Activated CD8-positive, alpha-beta memory T cell treated with anti-CD3 and anti-CD28 coated beads for 4 hours (primary cell): ENCODE data around the gene KDM5C.
"Not testable (repeated sequence)": the region's sequence is repeated elsewhere in the genome, so short reads cannot be mapped to it uniquely, and the experiment has no call there.

ENCODE experiments used
- DNase-seq, 2 donors: peaks; one replicate each; pipeline ENCODE4 v3.0.0-alpha.2; 2020; ENCODE audit warnings: low read depth in 2 of 2

The KDM5C gene

DNA sequence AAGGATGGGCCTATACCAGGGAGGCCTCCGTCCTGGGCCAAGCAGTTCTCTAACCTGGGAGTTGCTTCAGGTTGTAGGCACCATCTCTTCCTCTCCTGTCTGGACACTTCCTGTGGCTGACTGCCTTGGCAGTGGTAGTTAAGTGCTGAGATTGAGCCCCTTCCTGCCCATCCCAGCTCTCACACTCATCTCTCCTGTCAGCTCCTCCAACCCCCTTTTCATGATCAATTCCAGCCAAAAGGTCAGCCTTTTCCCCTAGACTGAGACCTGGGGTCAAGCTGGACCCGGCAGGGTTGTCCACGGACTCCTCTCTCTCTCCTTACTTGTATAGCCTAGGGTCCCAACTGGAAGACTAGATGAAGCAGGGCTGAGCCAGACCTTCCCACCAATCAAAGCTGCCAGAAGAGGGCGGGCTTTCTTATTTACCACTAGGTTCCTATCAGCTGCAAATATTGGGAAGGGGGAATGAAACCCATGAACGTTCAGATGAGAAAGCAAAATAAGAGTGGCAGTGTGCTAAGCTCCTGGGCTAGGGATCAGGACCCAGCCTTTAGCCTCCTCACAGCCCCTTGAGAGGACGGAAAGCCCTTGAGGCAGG is 34.5 kb downstream of the KDM5C start:
- DNase-seq = no peak

DNA sequence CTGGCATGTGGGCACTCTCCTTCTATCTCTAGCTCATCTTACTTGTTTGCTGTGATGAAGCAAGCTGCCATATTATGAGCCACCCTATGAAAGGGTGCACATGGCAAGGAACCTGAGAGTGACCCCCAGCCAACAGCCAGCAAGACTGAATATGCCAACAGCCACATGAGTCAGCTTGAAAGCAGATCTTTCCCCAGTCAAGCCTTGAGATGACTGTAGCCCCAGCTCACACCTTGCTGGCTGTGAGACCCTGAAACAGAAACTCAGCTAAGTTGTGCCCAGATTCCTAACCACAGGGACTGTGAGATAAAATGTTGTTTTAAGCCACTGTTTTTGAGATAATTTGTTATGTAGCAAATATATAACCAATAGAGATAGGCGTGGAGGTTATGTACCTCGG is 36.2 kb downstream of the KDM5C start:
- DNase-seq = no peak

DNA sequence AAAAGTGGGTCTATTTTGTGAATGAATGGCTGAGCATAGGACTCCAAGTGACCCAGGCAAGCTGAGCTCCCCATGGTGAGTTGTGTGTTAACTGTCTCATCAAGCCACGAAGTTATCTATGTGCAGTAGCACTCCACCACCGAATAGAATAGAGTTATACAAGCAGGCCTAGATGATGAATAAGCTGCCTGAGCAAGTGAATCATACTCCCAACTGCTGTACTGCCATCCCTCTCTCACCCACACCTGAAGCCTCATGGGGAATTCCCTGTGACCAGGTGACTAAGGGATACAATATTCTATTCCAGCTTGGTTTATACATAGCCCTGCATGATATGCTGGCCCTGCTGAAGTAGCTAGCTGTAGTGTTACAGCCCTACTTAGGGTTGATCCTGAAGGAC is 38.7 kb downstream of the KDM5C start:
- no peak for DNase-seq

DNA sequence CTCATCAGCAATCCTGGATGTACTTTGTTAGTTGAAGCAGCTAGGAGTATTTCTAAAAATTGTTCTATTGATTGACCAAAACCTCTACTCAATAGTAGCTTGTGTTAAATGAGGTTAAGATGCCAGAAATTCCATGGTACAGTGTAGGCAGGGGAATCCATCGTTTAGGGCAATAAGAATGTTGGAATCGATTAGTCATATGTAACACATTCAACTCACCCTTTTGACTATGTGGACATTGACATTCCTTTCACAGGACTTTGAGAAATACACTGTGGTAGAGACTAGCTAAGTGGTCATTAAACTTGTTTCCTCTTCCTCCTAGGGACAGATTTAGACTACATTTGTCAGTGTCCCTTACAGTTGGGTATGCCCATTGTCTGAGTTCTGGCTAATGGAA is 40.2 kb downstream of the KDM5C start:
- no peak for DNase-seq

DNA sequence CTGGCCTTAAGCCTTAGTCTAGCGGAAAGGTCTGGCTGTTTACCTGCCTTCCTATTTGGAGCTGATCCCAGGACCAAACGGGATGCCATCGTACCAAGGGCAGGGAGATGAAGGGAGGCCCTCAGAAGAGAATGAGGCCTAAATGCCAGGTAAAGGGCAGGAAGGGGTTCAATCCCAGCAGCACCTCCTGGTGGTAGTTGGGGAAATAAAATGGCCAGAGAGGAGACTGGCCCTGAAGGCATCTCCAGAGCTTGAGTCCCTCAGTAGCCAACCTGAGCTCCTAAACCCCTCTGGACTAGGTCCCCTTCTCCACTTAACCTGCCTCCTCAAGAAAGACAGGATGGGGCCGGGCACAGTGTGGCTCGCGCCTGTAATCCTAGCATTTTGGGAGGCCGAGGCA is 53.7 kb downstream of the KDM5C start:
- DNase-seq = no peak

DNA sequence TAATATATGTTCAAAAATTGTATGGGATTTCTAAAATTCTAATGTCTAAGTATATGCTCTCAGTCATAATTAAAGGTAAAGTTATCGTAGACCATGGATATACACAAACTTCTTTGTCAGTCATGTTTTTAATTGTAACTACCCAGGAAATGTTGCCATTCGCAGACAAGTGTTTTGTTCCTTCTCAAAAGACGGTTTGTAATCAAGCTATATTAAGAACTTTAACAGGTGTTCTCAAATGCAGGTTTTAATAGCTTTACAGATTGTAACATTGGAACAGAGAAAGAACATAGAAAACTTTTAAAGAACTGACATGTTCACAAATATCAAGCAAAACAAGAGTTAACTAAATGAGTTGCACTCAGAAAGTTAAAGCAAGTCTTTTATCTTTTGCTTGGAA is 58.9 kb downstream of the KDM5C start:
- no peak for DNase-seq

DNA sequence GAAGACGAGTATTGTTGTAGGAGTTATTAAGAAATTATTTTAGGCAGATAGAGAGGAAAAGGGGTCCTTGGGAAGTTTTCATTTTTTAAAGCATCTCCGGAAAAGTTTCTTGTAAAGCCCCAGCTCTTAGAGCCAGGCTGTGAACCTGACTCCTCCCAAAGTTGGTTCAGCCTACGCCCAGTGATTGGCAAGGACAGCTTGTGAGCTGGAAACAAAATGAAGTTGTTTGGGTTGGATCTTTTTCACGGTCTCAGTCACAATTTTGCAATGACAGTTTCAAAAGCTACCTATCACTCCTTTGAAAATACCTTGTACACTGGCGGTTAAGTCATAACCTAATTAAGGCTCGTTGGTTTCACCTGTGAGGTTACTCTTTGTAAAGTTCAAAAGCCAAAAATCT is 60.4 kb downstream of the KDM5C start:
- DNase-seq = not testable (repeated sequence)

DNA sequence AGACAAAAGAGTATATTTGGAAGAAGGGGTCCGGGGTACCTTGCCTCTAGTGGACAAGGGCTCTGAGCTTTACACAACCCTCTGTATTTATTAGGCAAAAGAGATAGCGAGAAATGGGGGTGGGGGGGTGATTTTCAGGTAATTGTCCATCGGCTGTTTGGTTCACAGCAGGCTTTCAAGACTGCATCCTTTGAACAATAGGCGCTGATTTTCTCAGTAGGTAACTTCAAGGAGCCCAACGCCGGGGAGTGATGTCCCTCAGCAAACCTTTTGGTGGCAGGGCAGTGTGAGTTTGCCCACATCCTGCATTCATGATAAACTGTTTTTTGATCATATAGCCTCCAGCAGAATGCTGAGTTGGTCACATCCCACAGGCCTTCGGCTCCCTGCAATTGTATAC is 61.6 kb downstream of the KDM5C start:
- DNase-seq = no peak

DNA sequence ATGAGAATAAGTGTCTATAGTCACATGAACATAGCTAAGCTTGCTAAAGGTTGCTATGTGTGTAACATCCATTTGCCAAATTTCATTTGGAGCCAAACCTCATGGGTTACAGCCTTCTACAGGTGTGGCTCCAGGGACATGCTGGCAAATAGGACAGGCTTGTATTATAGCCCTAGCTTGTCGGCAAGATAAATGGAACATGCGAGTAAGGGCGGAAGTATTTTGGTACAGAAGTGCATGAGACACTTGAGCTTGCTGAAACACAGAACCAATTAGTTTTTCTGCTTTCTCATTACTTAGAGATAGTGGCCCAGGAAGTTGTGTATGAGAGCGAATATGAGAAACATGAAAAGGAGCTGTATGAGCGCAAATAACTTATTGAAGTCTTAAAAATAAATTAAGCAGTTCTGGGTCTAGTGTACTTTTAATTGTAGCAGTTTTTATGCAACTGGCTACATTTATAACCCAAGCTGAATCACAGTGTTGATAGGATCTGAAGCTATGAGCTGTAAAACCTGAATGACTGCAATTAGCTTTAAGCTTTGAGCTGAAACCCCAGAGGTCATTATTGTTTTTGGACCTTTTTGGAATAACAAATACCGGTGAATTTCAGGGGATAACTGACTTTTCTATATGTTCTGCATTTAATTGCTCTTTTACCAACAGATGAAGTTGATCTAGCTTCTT is 64.6 kb downstream of the KDM5C start:
- no peak for DNase-seq

DNA sequence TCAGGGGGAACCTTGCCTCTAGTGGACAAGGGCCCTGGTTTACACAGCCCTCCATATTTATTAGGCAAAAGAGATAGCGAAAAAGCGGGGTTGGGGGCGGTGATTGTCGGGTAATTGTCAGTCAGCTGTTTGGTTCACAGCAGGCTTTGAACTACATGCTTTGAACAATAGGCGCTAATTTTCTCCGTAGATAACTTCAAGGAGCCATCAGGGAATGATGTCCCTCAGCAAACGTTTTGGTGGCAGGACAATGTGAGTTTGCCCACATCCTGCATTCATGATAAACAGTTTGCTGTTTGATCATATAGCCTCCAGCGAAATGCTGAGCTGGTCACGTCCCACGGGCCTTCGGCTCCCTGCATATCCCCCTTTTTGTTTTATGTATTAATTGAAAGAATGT is 65.8 kb downstream of the KDM5C start:
- no peak for DNase-seq

DNA sequence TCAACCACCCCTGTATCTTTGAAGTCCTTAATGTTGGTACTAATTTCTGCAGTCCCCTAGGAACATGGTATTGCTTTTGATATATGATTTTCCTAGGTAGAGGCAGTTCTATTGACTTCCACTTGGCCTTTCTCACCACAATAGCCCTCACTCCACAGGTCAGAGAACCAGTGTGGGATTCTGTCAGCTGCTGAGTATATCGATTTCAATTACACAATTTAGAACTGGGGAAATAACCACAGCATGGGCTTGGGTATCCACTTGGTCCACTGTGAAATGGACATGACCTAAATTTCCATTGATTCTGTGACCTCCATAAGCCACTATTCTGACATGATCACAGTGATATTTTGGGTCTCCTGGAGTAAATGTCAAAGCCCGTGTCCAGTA is 68.8 kb downstream of the KDM5C start:
- no peak for DNase-seq

DNA sequence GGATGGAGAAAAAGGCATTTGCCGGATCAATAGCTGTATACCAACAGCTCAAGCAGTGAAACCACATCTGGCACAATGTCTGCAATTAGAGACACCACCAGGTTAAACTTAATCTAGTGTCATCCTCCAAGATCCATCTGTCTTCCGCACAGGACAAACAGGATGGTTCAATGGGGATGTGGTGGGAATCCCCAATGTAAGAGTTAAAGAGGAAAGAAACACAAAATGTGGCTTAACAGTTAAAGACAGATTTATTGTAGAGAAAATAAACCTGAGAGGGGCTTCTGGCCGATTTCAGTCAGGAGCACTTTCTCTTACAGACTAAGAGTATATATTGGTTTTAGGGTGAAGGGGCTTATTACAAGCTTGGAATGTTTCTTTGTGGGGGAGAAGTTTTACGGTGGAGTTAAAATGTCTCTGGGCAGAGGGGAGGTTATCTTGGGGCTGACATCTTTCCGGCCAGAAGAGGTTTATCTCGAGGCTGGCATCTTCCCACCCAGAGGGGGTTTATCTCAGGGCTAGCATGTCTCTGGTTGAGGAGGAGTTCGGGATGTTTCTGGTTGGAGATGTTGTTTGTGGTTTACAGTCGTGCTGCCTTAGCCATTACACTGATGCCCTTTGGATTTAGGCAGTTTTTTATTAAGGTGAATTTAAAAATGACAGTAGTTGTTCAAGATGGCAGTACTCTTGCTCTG is 69.3 kb downstream of the KDM5C start:
- DNase-seq = no peak

DNA sequence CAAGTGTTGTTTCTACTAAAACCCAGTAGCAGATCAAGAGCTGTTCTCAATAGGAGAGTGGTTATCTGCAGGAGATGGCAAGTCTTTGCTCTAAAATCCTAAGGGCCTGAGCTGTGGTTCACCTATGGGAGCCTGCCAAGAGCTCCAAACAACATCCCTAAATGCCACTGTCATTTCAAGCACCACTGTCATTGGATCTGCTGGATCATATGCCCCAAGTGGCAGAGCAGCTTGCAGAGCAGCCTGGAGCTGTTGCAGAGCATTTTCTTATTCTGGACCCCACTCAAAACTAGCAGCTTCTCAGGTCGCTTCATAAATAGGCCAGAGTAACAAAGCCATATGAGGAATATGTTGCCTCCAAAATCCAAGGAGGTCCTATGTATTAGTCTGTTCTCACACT is 71.4 kb downstream of the KDM5C start:
- no peak for DNase-seq
